Measurements from ENCODE around the gene RPS6KA1. TPM values are rescaled to one million over a fixed set of nuclear protein-coding genes. Genes with fewer than 3 reads are reported as not detected.

The RPS6KA1 gene
- total and polyA plus RNA-seq, 9 of the 15 experiments (the other 6 are each of a cell fraction or from before 2014, with no cell fraction given), result 2.4 to 61.0 (median 35.5) TPM

GRCh38 chr1:26542771-26543451 lies 13.3 kb downstream of the RPS6KA1 start (continued):
- no peak for TF ChIP-seq MYC (IDR thresholded peaks at IDR 0.05; ENCODE audit: low read depth, low read length)
- TF ChIP-seq MYC (CRISPR knock-in tag; IDR thresholded peaks at IDR 0.05; ENCODE audit: borderline replicate concordance, low read depth), result no peak
- TF ChIP-seq PHB (CRISPR knock-in tag; IDR thresholded peaks at IDR 0.05), result no peak
- no peak for TF ChIP-seq ZNF121 (CRISPR knock-in tag; conservative IDR thresholded peaks at IDR 0.05)
- no peak for TF ChIP-seq PPARD (CRISPR knock-in tag; IDR thresholded peaks at IDR 0.05)
- TF ChIP-seq ZBTB7A (IDR thresholded peaks at IDR 0.05; ENCODE audit: borderline replicate concordance, control insufficient read depth, low read depth, low read length), result peak; percentile 55; the same call in 1 of the 2 replicates
- TF ChIP-seq SPI1 (IDR thresholded peaks at IDR 0.05; ENCODE audit: borderline replicate concordance, low read depth, low read length), result 0 out of 2 replicates have a peak, but pooled peaks have one; percentile 46

GRCh38 chr1:26543462-26543861 lies 13.9 kb downstream of the RPS6KA1 start:
- no peak for ATAC-seq
- no peak overlapping the region for H3K4me3 ChIP-seq
- no peak overlapping the region; the same call in 2 of the 3 replicates for H3K27ac ChIP-seq (ENCODE audit: extremely low read depth, low read depth, low read length)
- peaks cover 8% of the 10 kb centered on the region; the same call in 1 of the 3 replicates for H3K79me2 ChIP-seq (ENCODE audit: control insufficient read depth, insufficient read depth, low read length)
- 41% methylated on average over 5 of the region's 5 CpGs for WGBS (ENCODE audit: insufficient coverage, low coverage, missing lambda C conversion rate)
- intact Hi-C loops (cut with micrococcal nuclease), result no loop called here
- ChIA-PET POLR2A (interaction anchor here (0.5 kb wide), 1 partner anchor 268 kb away, joined by 3 read pairs; no protein-coding TSS in a partner anchor), CTCF (ENCODE audit: low intra/inter-chr PET ratio) (no interaction called here)
- TF ChIP-seq HIVEP1 (CRISPR knock-in tag; IDR thresholded peaks at IDR 0.05), result no peak
- no peak for TF ChIP-seq FOXJ2 (tag; IDR thresholded peaks at IDR 0.05)
- peak; percentile 49 for TF ChIP-seq EGR1 (conservative IDR thresholded peaks at IDR 0.05)
- no peak for TF ChIP-seq RBM25 (IDR thresholded peaks at IDR 0.05; ENCODE audit: low read depth, low read length, severe bottlenecking)
- TF ChIP-seq GTF2E2 (tag; IDR thresholded peaks at IDR 0.05), result no peak
- TF ChIP-seq ZNF311 (CRISPR knock-in tag; IDR thresholded peaks at IDR 0.05), result no peak
- no peak for TF ChIP-seq U2AF1 (optimal IDR thresholded peaks at IDR 0.05; ENCODE audit: low read depth, low read length)
- no peaks in the 10 kb centered on the region for H3K9me3 ChIP-seq (replicated peaks; ENCODE audit: control insufficient read depth, insufficient read depth, low read depth, low read length)
- peak overlapping the region in 1 of 2 experiments; percentile 89; a peak in 2 of 4 replicates for H3K9ac ChIP-seq (ENCODE audit: insufficient read depth in 1 of 2, low read depth in 2 of 2, low read length in 2 of 2)
- H3K36me3 ChIP-seq (ENCODE audit: control insufficient read depth, insufficient read depth, low read length), result peaks cover 46% of the 10 kb centered on the region
- DNase-seq (ENCODE audit: extremely low read depth in 1 of 4, low spot score in 3 of 4), result no peak
- no peaks in the 10 kb centered on the region for H3K27me3 ChIP-seq (ENCODE audit: control insufficient read depth in 2 of 2, insufficient read depth in 2 of 2, low read length in 2 of 2)
- BruUV-seq (replicated peaks), result no TSS peak
- FAIRE-seq, result no peak
- in situ Hi-C loops (cut with MboI), result no loop called here
- H3K4me2 ChIP-seq (ENCODE audit: insufficient read depth, low read length), result no peak overlapping the region
- peaks cover 29 to 39% of the 10 kb centered on the region in 2 experiments for H3K4me1 ChIP-seq (replicated peaks in 1 of 2; ENCODE audit: control insufficient read depth in 2 of 2, insufficient read depth in 2 of 2, low read length in 2 of 2)
- no peaks in the 10 kb centered on the region for H3K9me1 ChIP-seq (ENCODE audit: control insufficient read depth, insufficient read depth, low read length)
- no peaks in the 10 kb centered on the region for H4K20me1 ChIP-seq (replicated peaks; ENCODE audit: control insufficient read depth, insufficient read depth, low read length)
- H2AFZ ChIP-seq (ENCODE audit: low read depth, low read length), result no peak overlapping the region
